ENCODE results near the gene RAVER2.

- TF ChIP-seq CTCF (conservative IDR thresholded peaks at IDR 0.05; ENCODE audit: low read depth, low read length) (no peak), EZH2 (IDR thresholded peaks at IDR 0.05; ENCODE audit: low read length, unreplicated experiment) (no peak), EZH2phosphoT487 (IDR thresholded peaks at IDR 0.05; ENCODE audit: borderline replicate concordance, low read length) (no peak)
These were observed 3.8 kb downstream of the RAVER2 start for GRCh38 chr1:64748706-64749105.
